ENCODE results near the gene PROX1. TPM values are rescaled to one million over a fixed set of nuclear protein-coding genes. Genes with fewer than 3 reads are reported as not detected.

The PROX1 gene
- total RNA-seq, 2 donors from 2014 or later: 13.7 to 27.4 TPM

GRCh38 chr1:213972141-213972540 is 15.6 kb upstream of the PROX1 start:
- Histone ChIP-seq H3K36me3 (replicated peaks in 1 of 2; ENCODE audit: insufficient read depth in 1 of 2, low read depth in 2 of 2) (no peaks in the 10 kb centered on the region), H3K27me3 (no peaks in the 10 kb centered on the region), H3K4me1 (peaks cover 7% of the 10 kb centered on the region), H3K27ac (no peak overlapping the region), H3K9me3 (no peaks in the 10 kb centered on the region), H3K4me3 (no peak overlapping the region)
- TF ChIP-seq CTCF (IDR thresholded peaks at IDR 0.05): no peak
- TF ChIP-seq POLR2A (IDR thresholded peaks at IDR 0.05): no peak
- 43 to 45% methylated on average over 2 of the region's 2 CpGs for WGBS, 2 donors
- intact Hi-C loops (cut with DNase I): no loop called here
- ATAC-seq: no peak
- DNase-seq: no peak

- ATAC-seq (no peak), DNase-seq (no peak)
- no peak overlapping the region for H3K4me3 ChIP-seq
- no peak overlapping the region for H3K27ac ChIP-seq
- no peaks in the 10 kb centered on the region for H3K27me3 ChIP-seq
- TF ChIP-seq POLR2A (IDR thresholded peaks at IDR 0.05) (no peak), CTCF (IDR thresholded peaks at IDR 0.05) (no peak)
- H3K4me1 ChIP-seq: peaks cover 16% of the 10 kb centered on the region
- intact Hi-C loops (cut with DNase I): no loop called here
- 93 to 100% methylated on average over 1 of the region's 1 CpG for WGBS, 2 donors
- no peaks in the 10 kb centered on the region for H3K9me3 ChIP-seq
- H3K36me3 ChIP-seq (replicated peaks in 1 of 2; ENCODE audit: insufficient read depth in 1 of 2, low read depth in 2 of 2): no peaks in the 10 kb centered on the region
Measured at GRCh38 chr1:213973129-213973528, 14.6 kb upstream of the PROX1 start.

GRCh38 chr1:213976665-213977485 is 10.9 kb upstream of the PROX1 start:
- Histone ChIP-seq H3K4me1 (peaks cover 16% of the 10 kb centered on the region), H3K36me3 (replicated peaks in 1 of 2; ENCODE audit: insufficient read depth in 1 of 2, low read depth in 2 of 2) (no peaks in the 10 kb centered on the region), H3K4me3 (no peak overlapping the region), H3K27me3 (no peaks in the 10 kb centered on the region), H3K27ac (peak overlapping the region in 3 of 4 donors; percentile 11 to 72 (median 25)), H3K9me3 (no peaks in the 10 kb centered on the region)
- ATAC-seq (peak; percentile 51), DNase-seq (peak in 1 of 4 donors; percentile 21)
- 13 to 23% methylated on average over 8 of the region's 8 CpGs for WGBS, 2 donors
- intact Hi-C loops (cut with DNase I): no loop called here
- no peak for TF ChIP-seq CTCF (IDR thresholded peaks at IDR 0.05)
- no peak for TF ChIP-seq POLR2A (IDR thresholded peaks at IDR 0.05)

- intact Hi-C loops (cut with DNase I): no loop called here
- TF ChIP-seq CTCF (IDR thresholded peaks at IDR 0.05) (no peak), POLR2A (IDR thresholded peaks at IDR 0.05) (no peak)
- DNase-seq (peak in 2 of 4 donors; percentile 17 to 30), ATAC-seq (peak; percentile 31)
- 31 to 51% methylated on average over 7 of the region's 7 CpGs for WGBS, 2 donors
- no peaks in the 10 kb centered on the region for H3K27me3 ChIP-seq
- H3K36me3 ChIP-seq (replicated peaks in 1 of 2; ENCODE audit: insufficient read depth in 1 of 2, low read depth in 2 of 2): no peaks in the 10 kb centered on the region
- peaks cover 20% of the 10 kb centered on the region for H3K4me1 ChIP-seq
- no peak overlapping the region for H3K4me3 ChIP-seq
- peak overlapping the region in 3 of 4 donors; percentile 11 to 72 (median 20) for H3K27ac ChIP-seq
- H3K9me3 ChIP-seq: no peaks in the 10 kb centered on the region
Measured at GRCh38 chr1:213977486-213977842, 10.3 kb upstream of the PROX1 start.

GRCh38 chr1:213977909-213978308 is 9.9 kb upstream of the PROX1 start:
- peak overlapping the region in 3 of 4 donors; percentile 24 to 72 (median 31) for H3K27ac ChIP-seq
- WGBS, 2 donors: 72 to 77% methylated on average over 3 of the region's 3 CpGs
- H3K4me3 ChIP-seq: no peak overlapping the region
- peaks cover 25% of the 10 kb centered on the region for H3K4me1 ChIP-seq
- DNase-seq: no peak
- TF ChIP-seq CTCF (IDR thresholded peaks at IDR 0.05) (no peak), POLR2A (IDR thresholded peaks at IDR 0.05) (no peak)
- no peaks in the 10 kb centered on the region for H3K27me3 ChIP-seq
- H3K36me3 ChIP-seq (replicated peaks in 1 of 2; ENCODE audit: insufficient read depth in 1 of 2, low read depth in 2 of 2): no peaks in the 10 kb centered on the region
- intact Hi-C loops (cut with DNase I): no loop called here
- no peaks in the 10 kb centered on the region for H3K9me3 ChIP-seq
- no peak for ATAC-seq

Data from body of pancreas (tissue), 4 donors.